H9 (cell line): ENCODE data around the gene LAMA3. TPM values are rescaled to one million over a fixed set of nuclear protein-coding genes. Genes with fewer than 3 reads are reported as not detected.

Experiments used
- DNase-seq: peaks from one replicate; pipeline ENCODE4 v3.0.0-alpha.2; 2017
- H2AFZ ChIP-seq: one replicate; pipeline ENCODE4 v1.6.1; 2013; ENCODE audit warnings: mild to moderate bottlenecking, low read length, control low read depth, moderate library complexity
- H2AK5ac ChIP-seq: 2 replicates; pipeline ENCODE4 v1.6.1; 2013; ENCODE audit warnings: low read length, control low read depth, mixed read lengths; ENCODE audit not compliant: insufficient read length
- H2BK120ac ChIP-seq: one replicate; pipeline ENCODE4 v1.6.1; 2013; ENCODE audit warnings: low read depth, mild to moderate bottlenecking, low read length, control low read depth, inconsistent platforms; ENCODE audit not compliant: poor library complexity, severe bottlenecking
- H2BK12ac ChIP-seq: 2 replicates; pipeline ENCODE4 v1.6.1; 2013; ENCODE audit warnings: low read length, control low read depth, mixed read lengths, low read depth; ENCODE audit not compliant: insufficient read length
- H2BK15ac ChIP-seq: 2 replicates; pipeline ENCODE4 v1.6.1; 2013; ENCODE audit warnings: low read depth, low read length, control low read depth
- H2BK20ac ChIP-seq: one replicate; pipeline ENCODE4 v1.6.1; 2013; ENCODE audit warnings: low read depth, mild to moderate bottlenecking, low read length, control low read depth, inconsistent platforms; ENCODE audit not compliant: poor library complexity, severe bottlenecking
- H2BK5ac ChIP-seq: 2 replicates; pipeline ENCODE4 v1.6.1; 2013; ENCODE audit warnings: low read length, control low read depth, mixed read lengths; ENCODE audit not compliant: insufficient read length
- H3K14ac ChIP-seq: 2 replicates; pipeline ENCODE4 v1.6.1; 2013; ENCODE audit warnings: low read length, control low read depth; ENCODE audit not compliant: insufficient read depth
- H3K18ac ChIP-seq: 2 replicates; pipeline ENCODE4 v1.6.1; 2013; ENCODE audit warnings: low read depth, mild to moderate bottlenecking, mixed read lengths, low read length, control low read depth; ENCODE audit not compliant: insufficient read length
- H3K23ac ChIP-seq: 2 replicates; pipeline ENCODE4 v1.6.1; 2013; ENCODE audit warnings: low read length, control low read depth, mixed read lengths, low read depth; ENCODE audit not compliant: insufficient read length
- H3K23me2 ChIP-seq: 2 replicates; pipeline ENCODE4 v1.6.1; 2013; ENCODE audit warnings: low read depth, mild to moderate bottlenecking, mixed read lengths, low read length, control low read depth; ENCODE audit not compliant: insufficient read length, poor library complexity, severe bottlenecking
- H3K27ac ChIP-seq: 2 replicates; pipeline ENCODE4 v1.5.1; 2013; ENCODE audit warnings: low read length, control low read depth, mixed read lengths, low read depth; ENCODE audit not compliant: insufficient read length
- H3K27me3 ChIP-seq: 2 replicates; pipeline ENCODE4 v1.6.1; 2013; ENCODE audit warnings: low read length, control low read depth, inconsistent platforms; ENCODE audit not compliant: insufficient read depth
- H3K4ac ChIP-seq: 2 replicates; pipeline ENCODE4 v1.6.1; 2013; ENCODE audit warnings: low read depth, mild to moderate bottlenecking, control low read depth, inconsistent platforms, low read length, moderate library complexity
- H3K4me1 ChIP-seq: 2 replicates; pipeline ENCODE4 v1.6.1; 2013; ENCODE audit warnings: low read length, control low read depth, inconsistent platforms; ENCODE audit not compliant: insufficient read depth
- H3K4me2 ChIP-seq: 2 replicates; pipeline ENCODE4 v1.6.1; 2013; ENCODE audit warnings: low read length, control low read depth, mixed read lengths; ENCODE audit not compliant: insufficient read length, insufficient read depth
- H3K56ac ChIP-seq: 2 replicates; pipeline ENCODE4 v1.6.1; 2013; ENCODE audit warnings: low read depth, mild to moderate bottlenecking, mixed read lengths, low read length, control low read depth; ENCODE audit not compliant: insufficient read length
- H3K79me1 ChIP-seq: 2 replicates; pipeline ENCODE4 v1.6.1; 2013; ENCODE audit warnings: low read depth, mild to moderate bottlenecking, moderate library complexity, low read length, control low read depth, inconsistent platforms; ENCODE audit not compliant: insufficient read depth, poor library complexity, severe bottlenecking
- H3K79me2 ChIP-seq: 2 replicates; pipeline ENCODE4 v1.6.1; 2013; ENCODE audit warnings: low read length, control low read depth, inconsistent platforms; ENCODE audit not compliant: insufficient read depth
- H3K9ac ChIP-seq: 2 replicates; pipeline ENCODE4 v1.6.1; 2013; ENCODE audit warnings: low read length, control low read depth, mixed read lengths; ENCODE audit not compliant: insufficient read length; ENCODE audit errors: extremely low read depth
- H3K9me3 ChIP-seq: one replicate; pipeline ENCODE4 v1.6.1; 2013; ENCODE audit warnings: low read depth, low read length, inconsistent platforms; ENCODE audit not compliant: control insufficient read depth
- H3T11ph ChIP-seq: one replicate; pipeline ENCODE4 v1.6.1; 2013; ENCODE audit warnings: mild to moderate bottlenecking, low read length, control low read depth, inconsistent platforms
- H4K20me1 ChIP-seq: one replicate; pipeline ENCODE4 v1.6.1; 2013; ENCODE audit not compliant: control insufficient read depth, insufficient read length, insufficient read depth
- H4K5ac ChIP-seq: 2 replicates; pipeline ENCODE4 v1.6.1; 2013; ENCODE audit warnings: low read depth, mild to moderate bottlenecking, mixed read lengths, low read length, control low read depth; ENCODE audit not compliant: insufficient read length
- H4K8ac ChIP-seq: replicated peaks from 2 replicates; pipeline ENCODE4 v1.6.1; 2013; ENCODE audit warnings: low read length, control low read depth, mixed read lengths, low read depth; ENCODE audit not compliant: insufficient read length
- H4K91ac ChIP-seq: 2 replicates; pipeline ENCODE4 v1.6.1; 2013; ENCODE audit warnings: low read depth, mild to moderate bottlenecking, moderate library complexity, mixed read lengths, low read length, control low read depth; ENCODE audit not compliant: insufficient read length
- H3K27ac Mint-ChIP-seq, 3 experiments: 2 replicates in 2 of 3; 3 replicates in 1 of 3; pipeline ENCODE4 v1.8.0; 2020 to 2021; ENCODE audit warnings: mixed read lengths in 3 of 3, mild to moderate bottlenecking in 1 of 3, moderate library complexity in 1 of 3
- H3K27me3 Mint-ChIP-seq: 2 replicates; pipeline ENCODE4 v1.8.0; 2021; ENCODE audit warnings: low read depth, mild to moderate bottlenecking, moderate library complexity, mixed read lengths
- H3K36me3 Mint-ChIP-seq, 3 experiments: 2 replicates in 2 of 3; 3 replicates in 1 of 3; pipeline ENCODE4 v1.8.0; 2020 to 2021; ENCODE audit warnings: low read depth in 3 of 3, mixed read lengths in 3 of 3; ENCODE audit not compliant: insufficient read depth in 1 of 3
- H3K4me1 Mint-ChIP-seq, 2 experiments: 2 replicates each; pipeline ENCODE4 v1.8.0; 2020; ENCODE audit warnings: mixed read lengths in 2 of 2
- H3K4me3 Mint-ChIP-seq, 2 experiments: 2 replicates in 1 of 2; 3 replicates in 1 of 2; pipeline ENCODE4 v1.8.0; 2020 to 2021; ENCODE audit warnings: mild to moderate bottlenecking in 2 of 2, mixed read lengths in 2 of 2, moderate library complexity in 1 of 2
- H3K9me3 Mint-ChIP-seq, 2 experiments: 2 replicates in 1 of 2; 3 replicates in 1 of 2; pipeline ENCODE4 v1.8.0; 2020; ENCODE audit warnings: mild to moderate bottlenecking in 2 of 2, mixed read lengths in 2 of 2, moderate library complexity in 1 of 2
- WGBS: extraction: QIAGEN DNeasy Blood & Tissue Kit; methylation state at CpG from one replicate; pipeline ENCODE4 v1.1.7; 2013; ENCODE audit warnings: missing lambda C conversion rate, low lambda C conversion rate, mixed read lengths; ENCODE audit not compliant: insufficient read length; ENCODE audit errors: extremely low coverage; 5-methylcytosine and 5-hydroxymethylcytosine counted together
- total RNA-seq: library from RNA; stranded (reverse); gene quantifications from 2 replicates; pipeline ENCODE4 v1.2.1, GENCODE V29; 2021
- TF ChIP-seq, protein P1 (sequence below): fragments of 200-600 bp; sonication (generic); conservative IDR thresholded peaks from 3 replicates; pipeline ENCODE4 v1.8.0; 2021; ENCODE audit warnings: antibody characterized with exemption, mild to moderate bottlenecking

LAMA3 gene
- total RNA-seq, 1 experiment from 2014 or later: 0.33 TPM

- DNase-seq: no peak
- Histone ChIP-seq H2AFZ (no peak overlapping the region), H2BK5ac (no peak overlapping the region), H3K79me1 (no peaks in the 10 kb centered on the region), H3K9ac (no peak overlapping the region), H3K27me3 (no peaks in the 10 kb centered on the region), H2BK120ac (no peak overlapping the region), H2BK20ac (no peak overlapping the region), H2BK12ac (no peak overlapping the region), H3K56ac (no peak overlapping the region), H3K23ac (no peak overlapping the region), H3K4ac (no peak overlapping the region), H4K91ac (no peak overlapping the region), H3K27ac (no peak overlapping the region), H3K14ac (no peak overlapping the region), H3K4me2 (no peak overlapping the region), H3K23me2 (no peaks in the 10 kb centered on the region), H3K4me1 (peaks cover 2% of the 10 kb centered on the region; the same call in 1 of the 2 replicates), H2BK15ac (no peak overlapping the region), H4K20me1 (no peaks in the 10 kb centered on the region), H4K8ac (no peak overlapping the region), H3K18ac (no peak overlapping the region), H3K9me3 (no peaks in the 10 kb centered on the region), H2AK5ac (no peak overlapping the region), H4K5ac (no peak overlapping the region), H3T11ph (no peak overlapping the region), H3K79me2 (no peaks in the 10 kb centered on the region)
- no peaks in the 10 kb centered on the region for H3K9me3 Mint-ChIP-seq
- no CpG with 5 or more reads among the region's 6 CpGs for WGBS
- TF ChIP-seq, protein P1, sequence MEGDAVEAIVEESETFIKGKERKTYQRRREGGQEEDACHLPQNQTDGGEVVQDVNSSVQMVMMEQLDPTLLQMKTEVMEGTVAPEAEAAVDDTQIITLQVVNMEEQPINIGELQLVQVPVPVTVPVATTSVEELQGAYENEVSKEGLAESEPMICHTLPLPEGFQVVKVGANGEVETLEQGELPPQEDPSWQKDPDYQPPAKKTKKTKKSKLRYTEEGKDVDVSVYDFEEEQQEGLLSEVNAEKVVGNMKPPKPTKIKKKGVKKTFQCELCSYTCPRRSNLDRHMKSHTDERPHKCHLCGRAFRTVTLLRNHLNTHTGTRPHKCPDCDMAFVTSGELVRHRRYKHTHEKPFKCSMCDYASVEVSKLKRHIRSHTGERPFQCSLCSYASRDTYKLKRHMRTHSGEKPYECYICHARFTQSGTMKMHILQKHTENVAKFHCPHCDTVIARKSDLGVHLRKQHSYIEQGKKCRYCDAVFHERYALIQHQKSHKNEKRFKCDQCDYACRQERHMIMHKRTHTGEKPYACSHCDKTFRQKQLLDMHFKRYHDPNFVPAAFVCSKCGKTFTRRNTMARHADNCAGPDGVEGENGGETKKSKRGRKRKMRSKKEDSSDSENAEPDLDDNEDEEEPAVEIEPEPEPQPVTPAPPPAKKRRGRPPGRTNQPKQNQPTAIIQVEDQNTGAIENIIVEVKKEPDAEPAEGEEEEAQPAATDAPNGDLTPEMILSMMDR: no peak
- no peak overlapping the region for H3K27ac Mint-ChIP-seq
- peaks cover 0 to 1% (median 0%) of the 10 kb centered on the region in 3 experiments; a peak in 1 of 7 replicates for H3K36me3 Mint-ChIP-seq
- no peak overlapping the region for H3K4me3 Mint-ChIP-seq
- H3K27me3 Mint-ChIP-seq: no peaks in the 10 kb centered on the region
- peaks cover 10 to 11% of the 10 kb centered on the region in 2 experiments for H3K4me1 Mint-ChIP-seq
Measured at GRCh38 chr18:23972453-23972852, 283.2 kb downstream of the LAMA3 start.
